ENCODE results near the gene RPLP2.
A peak's percentile ranks its signal among the peaks of the same experiment; 100 is the strongest.

The RPLP2 gene

DNA sequence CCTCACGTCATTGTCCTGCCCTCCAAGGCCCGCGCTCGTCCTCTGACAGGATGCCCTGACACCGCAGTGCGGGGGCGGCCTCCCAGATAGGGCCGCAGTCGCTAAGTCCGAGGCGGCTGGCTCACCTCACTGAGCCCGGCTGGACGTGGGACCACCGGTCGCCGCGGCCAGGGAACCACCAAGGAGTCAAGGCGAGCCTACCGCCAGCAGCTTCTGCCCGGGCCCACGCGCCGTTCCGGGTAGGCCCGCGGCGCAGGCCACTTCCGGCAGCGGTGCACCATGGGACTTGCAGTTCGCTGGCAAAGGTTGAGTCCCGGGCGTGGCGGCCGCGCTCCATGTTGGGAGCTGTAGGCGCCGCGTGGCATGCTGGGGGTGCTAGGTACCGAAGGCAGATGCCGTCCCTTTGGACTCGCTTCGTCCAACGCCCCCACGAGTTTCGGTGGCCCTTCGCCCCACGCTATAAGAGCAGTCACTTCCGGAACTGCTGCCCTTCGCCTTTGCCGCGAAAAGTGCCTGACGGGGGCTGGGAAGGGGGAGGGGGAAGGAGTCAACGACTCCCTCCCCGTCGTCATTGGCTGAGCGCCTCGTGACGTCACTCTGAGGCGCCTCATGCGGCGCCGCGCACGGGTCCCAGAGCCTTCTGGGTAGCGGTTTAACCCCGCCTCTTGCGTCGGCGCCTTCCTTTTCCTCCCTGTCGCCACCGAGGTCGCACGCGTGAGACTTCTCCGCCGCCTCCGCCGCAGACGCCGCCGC lies at the start of gene RPLP2:
TSS of gene RPLP2 (plus strand) at position 681 of the 753 bp plus-strand sequence. CDS start 268 bp downstream, outside the sequence.
- peak; percentile 97 for DNase-seq

DNA sequence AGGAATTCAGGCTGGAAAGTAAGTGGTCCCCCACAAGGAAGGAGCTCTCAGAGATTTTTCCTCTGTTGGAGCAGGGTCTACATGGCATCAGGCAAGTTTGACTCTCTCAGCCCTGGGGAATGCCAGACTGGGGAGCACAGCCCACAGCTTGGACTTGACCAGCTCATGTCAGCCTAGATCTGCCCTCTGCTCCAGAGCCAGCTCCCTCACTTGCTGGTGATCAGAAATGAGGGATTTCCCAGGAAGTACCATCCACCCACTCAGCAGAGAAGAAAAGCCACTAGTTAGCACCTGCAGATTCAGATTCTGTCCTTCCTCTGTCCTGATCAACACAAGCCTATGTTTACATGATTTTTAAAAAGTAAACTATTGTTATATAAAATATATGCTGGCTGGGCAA lies 49.5 kb upstream of the RPLP2 start:
- no peak for DNase-seq

DNA sequence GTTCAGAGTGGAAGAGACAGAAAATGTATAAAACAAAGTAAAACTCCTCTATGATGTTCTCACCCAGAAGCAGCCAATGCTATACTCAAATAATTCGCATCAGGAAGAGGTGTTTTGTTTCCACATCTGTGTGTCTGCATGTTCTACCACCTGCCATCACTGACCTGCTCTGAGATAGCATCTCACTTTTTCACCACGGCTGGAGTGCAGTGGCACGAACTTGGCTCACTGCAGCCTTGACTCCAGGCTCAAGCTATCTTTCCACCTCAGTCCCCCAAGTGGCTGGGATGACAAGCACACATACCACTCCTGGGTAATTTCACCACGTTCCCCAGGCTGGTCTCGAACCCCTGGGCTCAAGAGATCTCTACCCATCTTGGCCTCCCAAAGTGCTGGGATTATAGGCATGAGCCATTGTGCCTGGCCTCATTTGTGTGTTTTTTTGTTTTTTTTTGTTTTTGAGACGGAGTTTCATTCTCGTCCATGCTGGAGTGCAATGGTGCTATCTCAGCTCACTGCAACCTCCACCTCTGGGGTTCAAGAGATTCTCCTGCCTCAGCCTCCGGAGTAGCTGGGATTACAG lies 48.1 kb upstream of the RPLP2 start:
- DNase-seq, result no peak

DNA sequence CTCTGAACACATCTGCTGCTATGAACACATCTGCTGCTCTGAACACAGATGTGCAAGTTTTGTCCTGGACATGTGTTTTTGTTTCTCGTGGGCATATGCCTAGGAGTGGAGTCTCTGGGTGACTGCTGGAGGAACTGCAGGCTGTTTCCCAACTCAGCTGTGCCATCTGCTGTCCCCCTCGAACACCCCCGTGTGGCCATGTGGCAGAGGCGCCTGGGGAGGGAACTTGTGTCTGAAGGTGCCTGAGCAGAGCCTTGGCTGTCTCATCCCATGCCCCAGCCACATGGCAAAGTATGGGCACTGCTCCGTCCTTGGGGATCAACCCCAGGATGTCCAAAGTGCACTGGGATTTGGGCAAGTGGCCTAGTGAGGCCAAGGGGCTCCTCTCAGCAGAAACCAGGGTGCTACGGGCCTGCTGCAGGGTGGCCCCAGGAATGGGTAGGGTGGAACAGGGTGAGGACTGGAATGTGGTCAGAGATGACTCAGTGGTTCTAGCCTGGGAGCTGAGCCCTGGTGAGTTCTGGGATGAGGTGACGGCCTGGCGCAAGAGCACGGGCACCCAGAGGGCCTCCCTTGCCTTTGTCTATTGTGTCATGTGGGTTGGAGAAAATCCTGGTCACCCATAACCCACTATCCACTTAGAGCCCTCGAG lies 47.2 kb upstream of the RPLP2 start:
- no peak for DNase-seq

DNA sequence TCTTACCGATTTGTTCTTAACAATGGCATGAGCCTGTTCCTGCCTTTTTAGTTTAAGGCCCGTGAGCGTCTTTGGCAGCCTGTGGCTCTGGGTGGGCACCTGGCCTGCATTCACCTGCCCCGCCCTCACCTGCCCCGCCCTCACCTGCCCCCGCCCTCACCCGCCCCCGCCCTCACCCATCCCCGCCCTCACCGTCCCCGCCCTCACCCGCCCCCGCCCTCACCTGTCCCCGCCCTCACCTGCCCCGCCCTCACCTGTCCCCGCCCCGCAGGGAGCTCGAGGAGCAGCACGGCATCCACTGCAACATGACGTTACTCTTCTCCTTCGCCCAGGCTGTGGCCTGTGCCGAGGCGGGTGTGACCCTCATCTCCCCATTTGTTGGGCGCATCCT lies 46.7 kb upstream of the RPLP2 start:
- DNase-seq, result no peak

DNA sequence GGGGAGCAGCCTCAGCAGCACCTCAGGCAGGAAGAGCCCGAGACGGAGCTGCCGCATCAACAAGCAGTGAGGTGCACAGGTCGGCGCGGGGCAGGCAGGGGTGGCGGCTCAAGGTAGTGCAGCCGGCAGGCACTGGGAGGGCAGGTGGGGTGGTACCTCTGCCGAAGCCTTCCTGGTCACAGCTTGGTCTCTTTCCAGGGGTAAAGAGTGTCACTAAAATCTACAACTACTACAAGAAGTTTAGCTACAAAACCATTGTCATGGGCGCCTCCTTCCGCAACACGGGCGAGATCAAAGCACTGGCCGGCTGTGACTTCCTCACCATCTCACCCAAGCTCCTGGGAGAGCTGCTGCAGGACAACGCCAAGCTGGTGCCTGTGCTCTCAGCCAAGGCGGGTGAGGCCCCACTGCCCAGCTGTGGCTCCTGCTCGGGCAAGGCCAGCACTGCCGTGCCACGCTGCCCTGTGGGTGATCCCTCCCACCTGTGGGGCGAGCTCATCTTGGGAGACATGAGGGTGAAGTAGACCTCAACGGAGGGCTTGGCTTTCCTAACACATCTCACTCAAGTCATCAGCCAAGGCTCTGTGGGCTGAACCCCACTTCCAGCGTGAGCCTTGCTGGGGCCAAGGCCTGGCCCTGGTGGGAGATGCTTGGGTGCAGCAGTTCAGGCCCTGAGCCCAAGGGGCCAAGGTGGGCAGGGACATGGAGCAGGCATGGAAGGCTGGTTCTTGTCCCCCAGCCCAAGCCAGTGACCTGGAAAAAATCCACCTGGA lies 46.0 kb upstream of the RPLP2 start:
- DNase-seq, result no peak

DNA sequence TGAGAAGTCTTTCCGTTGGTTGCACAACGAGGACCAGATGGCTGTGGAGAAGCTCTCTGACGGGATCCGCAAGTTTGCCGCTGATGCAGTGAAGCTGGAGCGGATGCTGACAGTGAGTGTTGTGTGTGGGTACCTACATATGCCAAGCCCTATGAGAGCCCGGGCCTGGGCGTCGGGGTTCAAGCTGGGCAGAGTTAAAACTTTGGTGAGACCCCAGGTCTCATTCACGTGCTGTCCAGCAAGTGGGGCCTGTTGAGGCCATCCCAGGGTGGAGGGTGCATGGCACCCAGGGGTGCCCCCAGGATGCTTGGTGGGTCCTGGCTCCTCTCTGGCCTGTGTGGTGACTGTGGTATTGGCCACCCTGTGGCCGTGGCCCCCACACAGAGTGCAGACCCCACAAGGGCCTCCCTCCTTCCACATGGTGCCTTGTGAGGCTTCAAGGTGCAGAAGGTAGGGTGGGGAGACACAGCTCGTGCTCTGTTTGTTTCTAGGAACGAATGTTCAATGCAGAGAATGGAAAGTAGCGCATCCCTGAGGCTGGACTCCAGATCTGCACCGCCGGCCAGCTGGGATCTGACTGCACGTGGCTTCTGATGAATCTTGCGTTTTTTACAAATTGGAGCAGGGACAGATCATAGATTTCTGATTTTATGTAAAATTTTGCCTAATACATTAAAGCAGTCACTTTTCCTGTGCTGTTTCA lies 45.3 kb upstream of the RPLP2 start:
- DNase-seq, result no peak

DNA sequence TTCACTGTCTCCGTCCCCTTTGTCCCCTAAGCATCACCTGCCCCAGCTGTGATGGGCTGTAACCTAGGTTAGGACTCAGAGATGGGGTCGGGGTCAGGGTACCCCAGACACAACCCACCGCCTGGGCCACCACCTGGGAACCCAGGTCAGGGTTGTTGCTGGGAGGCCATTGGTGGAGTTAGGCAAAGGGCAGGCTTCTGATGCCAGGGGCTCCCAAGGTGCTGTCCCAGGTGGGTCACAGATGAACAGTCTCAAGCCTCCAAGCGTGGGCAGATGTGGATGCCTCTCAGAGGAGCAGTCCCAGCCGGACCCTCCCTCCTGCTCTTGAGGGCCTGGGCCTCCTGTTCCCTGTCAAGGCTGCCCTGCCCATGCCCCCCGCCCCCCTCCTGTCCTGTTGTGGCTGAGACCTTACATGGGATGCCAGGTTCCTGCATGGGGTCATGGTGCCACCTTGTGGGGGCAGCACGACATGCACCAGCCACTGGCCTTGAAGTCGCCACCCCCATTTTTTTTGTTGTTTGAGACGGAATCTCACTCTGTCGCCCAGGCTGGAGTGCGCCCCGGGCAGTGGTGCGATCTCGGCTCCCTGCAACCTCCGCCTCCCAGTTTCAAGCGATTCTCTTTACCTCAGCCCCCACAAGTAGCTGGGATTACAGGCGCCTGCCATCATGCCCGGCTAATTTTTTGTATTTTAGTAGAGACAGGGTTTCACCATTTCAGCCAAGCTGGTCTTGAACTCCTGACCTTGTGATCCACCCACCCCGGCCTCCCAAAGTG lies 44.6 kb upstream of the RPLP2 start:
- DNase-seq, result peak; percentile 75

DNA sequence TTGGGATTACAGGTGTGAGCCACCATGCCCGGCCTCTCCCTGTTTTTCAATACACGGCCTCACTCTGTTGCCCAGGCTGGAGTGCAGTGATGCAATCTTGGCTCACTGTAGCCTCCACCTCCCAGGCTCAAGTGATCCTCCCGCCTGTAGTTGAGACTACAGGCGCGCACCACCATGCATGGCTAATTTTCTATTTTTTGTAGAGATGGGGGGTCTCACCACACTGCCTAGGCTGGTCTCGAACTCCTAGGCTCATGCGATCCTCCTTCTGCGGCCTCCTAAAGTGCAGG lies 44.0 kb upstream of the RPLP2 start:
- no peak for DNase-seq

DNA sequence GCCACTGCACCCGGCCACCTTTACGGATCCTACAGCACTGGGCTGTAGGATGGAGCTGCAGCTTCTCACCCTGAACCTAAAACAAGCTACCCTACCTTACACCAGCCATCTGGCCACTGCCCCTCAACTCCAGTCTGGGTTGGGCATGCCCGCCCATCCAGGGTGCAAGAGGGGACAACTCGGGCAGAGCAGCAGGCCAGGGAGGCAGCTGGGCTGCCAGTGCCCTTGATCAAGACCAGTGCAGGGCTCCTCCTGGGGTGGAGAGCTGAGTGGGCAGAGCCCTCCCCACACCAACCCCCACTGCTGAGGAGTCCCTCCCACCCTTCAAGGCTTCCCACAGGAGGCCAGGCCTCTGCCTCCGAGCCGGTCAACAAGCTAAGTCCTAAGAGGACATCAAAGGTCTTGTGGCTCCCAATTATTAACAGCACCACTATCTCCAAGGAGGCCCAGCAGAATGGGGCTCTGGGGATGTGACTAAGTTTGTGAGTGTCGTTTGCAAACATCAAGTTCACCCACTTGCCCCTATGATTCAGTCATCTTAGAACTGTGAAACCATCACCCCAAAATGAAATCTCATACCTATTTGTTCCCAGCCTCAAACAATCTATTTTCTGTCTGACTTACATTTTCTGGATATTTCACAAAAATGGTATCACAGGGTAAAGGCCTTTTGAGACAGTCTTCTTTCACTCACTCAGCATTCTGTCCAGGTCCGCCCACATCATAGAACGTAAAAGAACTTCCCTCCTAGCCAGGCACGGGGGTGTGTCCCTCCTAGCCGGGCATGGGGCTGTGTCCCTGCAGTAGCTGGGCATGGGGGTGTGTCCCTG lies 43.4 kb upstream of the RPLP2 start:
- DNase-seq, result no peak

DNA sequence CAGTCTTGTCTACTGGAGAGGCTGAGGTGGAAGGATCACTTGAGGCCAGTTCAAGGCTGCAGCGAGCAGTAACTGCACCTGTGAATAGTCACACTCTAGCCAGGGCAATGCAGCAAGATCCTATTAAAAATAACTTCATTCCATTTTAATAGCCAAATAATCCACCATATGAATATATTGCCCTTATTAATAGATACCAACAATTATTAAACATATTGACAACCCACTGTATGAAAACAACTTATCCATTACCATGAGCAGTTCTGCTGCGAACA lies 42.9 kb upstream of the RPLP2 start:
- DNase-seq, result no peak

DNA sequence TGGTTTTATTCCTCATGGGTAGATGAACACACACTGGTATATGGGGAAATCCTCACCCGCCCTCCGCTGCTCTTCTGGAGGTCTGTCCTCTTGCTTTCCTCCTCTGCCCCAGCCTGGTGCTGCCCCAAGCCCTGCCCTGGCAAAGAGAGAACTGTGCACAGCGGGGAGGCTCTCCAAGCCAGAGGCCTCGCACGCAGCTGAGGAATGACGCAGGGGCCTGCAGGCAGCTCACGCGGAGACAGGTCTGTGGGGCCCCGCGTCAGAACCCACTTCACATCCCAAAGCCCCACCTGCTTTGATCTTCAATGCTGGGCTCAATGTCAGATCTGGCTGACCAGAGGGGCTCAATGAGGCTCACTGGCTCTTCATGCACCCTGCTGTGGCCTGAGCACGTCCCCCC lies 42.5 kb upstream of the RPLP2 start:
- DNase-seq, result no peak

DNA sequence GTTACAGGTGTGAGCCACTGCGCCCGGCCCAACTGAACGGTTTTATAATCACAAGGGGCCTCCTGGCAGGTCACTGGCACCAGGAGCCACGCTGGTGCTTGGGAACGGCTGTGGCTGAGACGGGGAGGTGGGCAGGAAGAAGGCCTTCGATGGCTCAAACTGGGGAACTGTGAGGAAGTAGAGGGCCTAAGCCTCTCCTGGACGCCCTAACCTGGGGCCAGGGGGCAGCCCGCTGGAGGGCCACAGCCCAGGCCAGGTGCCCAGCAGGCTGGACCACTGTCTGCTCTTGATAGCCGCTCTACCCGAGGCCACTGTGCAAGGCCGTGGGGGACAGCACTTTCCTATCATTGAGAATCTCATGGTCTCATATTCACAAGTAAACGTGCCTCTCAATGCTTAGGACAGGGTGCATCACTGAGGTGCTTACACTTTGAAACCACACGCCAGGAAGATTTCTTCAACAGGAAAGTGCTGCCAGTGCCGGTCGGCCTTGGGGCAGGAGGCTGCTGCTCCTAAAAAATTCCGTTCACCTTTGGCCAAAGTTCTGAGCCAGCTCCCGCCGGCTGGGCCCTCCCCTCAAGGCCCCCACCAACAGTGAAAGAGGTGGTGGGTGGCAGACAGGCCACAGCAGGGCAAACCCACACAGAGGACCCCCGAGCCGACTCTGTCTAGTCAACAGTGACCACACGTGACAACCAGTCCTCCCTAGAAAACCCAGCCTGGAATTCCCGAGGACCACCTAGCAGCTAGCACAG lies 39.7 kb upstream of the RPLP2 start:
- no peak for DNase-seq

DNA sequence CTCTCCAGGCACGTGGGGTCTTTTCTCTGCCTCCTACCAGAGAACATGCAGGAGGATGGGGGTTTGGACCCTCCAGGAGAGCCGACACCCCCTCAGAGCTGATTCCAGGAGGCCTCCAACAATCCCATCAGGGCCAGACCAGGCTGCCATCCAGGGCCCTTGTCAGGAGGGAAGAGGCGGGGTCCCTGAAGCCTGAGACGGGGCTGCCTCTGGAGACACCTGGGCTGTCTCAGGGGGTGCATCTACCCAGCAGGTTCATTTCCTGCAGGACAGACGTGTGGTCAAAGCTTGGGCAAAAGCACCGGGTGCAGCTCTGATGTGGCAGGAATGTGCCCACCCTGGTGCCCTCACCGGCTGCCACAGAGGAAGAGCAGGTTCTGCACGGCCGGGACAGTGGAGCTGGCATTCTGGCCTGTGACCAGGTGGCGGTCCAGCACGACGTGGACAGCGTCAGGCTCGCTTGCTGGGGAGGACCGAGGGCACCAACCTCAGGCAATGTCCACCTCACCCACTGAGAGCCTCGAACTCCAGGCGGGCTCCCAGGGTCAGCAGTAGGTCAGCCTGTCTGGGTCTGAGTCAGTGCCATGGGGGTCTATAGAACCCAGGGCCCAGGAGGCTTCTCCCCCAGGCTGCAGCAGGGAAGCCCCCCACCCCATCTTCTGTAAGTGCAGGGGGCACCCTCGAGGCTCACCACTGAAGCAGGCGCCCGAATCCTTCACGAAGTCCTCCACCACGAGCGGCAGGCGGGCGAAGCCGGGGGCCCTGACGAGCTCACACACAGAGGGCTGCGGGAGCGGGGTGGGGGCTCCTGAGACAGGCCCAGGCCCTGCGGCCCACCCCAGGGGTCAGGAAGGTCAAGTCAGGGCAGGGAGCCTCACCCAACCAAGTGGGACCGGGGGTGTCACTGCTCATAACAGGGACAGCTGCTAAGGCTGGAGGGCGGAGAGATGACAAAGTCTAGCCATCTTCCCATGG lies 38.8 kb upstream of the RPLP2 start:
- no peak for DNase-seq

DNA sequence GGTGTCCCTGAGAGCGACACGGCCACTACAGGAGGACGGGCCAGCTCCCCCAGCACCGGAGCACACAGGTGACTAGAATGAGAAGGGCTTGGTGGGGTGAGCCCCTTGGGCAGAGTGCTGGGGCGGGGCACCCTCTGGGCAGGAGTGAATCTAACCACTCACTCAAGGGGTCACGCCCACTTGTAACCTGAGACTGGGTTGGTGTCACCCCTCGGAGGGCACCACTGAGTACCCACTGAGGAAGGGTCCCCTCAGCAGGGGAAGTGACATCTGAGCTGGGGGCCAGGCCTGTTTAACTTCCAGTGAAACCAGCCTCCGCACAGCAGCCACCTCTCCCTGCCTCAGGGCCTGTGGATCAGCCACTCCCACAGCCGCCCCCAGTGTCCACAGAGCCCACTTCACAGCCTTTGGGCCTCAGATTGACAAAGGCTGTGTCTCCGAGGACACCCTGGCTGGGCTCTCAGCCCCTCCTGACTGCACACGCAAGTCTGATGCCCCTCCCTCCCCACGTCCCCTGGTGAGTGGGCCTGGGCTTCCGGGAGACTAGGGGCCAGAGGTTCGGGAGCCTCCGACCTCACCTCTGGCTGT lies 38.1 kb upstream of the RPLP2 start:
- DNase-seq, result no peak

DNA sequence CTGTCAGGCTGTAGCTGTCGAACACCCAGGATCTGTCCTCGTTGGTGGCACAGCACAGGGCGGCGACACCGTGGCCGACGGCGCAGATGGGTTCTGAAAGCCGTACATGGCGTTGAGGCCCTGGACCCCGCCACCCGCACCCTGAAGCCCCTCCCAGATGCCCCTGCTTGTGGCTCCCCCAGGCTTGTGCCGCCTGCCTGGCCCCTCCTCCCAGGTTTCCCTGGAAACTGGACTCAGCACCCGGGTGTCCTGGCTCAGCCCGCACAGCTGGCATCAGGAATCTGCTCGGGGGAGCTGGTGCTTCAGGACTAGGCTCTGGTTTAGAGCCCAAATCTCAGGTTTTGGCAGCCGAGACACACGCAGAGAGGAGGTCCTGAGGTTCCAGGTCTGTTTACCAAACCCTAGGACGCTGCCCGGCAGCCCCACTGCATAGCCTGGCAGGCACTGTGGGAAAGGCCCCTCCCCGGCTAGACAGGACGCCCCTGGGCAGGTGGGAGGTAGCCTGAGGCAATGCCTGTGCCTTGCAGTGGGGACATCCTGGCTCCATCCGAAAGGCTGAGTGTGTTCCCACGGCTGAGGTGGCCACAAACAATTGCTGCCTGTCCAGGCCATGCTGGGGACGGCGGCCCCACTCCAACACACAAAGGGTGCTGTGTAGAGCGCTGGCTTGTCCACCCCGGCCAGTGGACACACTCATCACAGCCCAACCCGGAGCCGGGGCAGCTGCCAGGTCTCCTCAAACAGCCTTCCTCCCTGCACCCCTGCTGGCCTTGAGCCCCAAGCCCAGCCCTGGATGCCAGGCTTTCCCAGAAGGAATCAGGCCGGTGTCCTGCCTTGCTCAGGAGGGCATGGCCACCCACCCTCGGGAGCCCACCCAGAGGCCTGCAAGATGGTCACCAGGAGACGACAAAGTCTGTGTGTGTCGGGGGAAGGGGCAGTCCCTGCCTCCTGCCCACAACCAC lies 37.1 kb upstream of the RPLP2 start:
- DNase-seq, result no peak

DNA sequence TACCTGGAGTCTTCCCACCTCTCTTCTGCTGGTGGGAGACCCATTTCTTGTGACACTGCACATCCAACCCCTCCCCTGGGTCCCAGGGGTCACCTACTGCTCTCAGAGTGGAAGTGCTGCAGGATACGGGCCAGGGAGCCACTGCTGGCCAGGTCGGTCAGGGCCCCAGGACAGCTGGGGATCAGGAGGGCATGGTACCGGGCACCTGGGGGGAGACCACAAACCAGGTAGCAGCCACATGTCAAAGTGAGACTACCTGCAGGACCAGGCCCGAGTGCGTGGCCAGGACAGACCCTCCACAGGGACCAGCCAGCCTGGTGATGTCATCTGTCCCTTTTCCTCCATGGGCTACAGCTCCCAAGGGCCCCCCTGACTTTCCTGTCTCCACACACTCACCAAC lies 36.3 kb upstream of the RPLP2 start:
- no peak for DNase-seq

DNA sequence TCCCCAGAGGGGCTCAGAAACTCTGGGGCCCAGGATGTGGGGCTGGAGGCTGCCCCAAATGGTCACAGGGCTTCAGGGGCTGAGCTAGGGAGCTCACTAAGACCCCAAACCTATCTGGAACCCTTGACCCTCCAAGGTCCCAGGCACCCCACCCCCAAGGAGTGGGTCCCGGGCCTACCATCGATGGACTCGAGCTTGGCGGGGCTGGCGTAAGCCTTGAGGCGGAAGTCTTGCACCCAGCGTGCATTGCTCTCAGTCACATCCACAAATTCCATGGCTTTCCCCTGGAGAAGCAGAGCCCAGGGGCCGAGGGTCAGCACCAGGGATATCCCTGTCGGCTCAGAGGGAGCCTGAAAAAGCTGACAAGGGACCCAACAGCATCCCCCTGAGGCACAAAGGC lies 35.9 kb upstream of the RPLP2 start:
- DNase-seq, result no peak
